ENCODE data around the gene GNG10. TPM values are rescaled to one million over a fixed set of nuclear protein-coding genes. Genes with fewer than 3 reads are reported as not detected.
"Not testable (repeated sequence)": the region's sequence is repeated elsewhere in the genome, so short reads cannot be mapped to it uniquely, and the experiment has no call there.

The GNG10 gene
- total RNA-seq (10 to 100 TPM; 12.3 to 93.7 (median 56.5) TPM), polyA plus RNA-seq (10 to 100 TPM; 34.3 to 76.7 (median 51.8) TPM)
- long read RNA-seq, donor 1, transcript GNG10-201 (3 exons, 1,491 nt), result major isoform, 6 of 6 reads
- long read RNA-seq, donor 1, partial matches to known transcripts, result 0 of 6 reads
- long read RNA-seq, donor 1, other reads (novel, unspliced or antisense), result 0 of 6 reads
- long read RNA-seq, donor 2, transcript GNG10-201 (3 exons, 1,491 nt), result major isoform, 11 of 19 reads
- long read RNA-seq, donor 2, partial matches to known transcripts, result 0 of 19 reads
- long read RNA-seq, donor 2, other reads (novel, unspliced or antisense), result 8 of 19 reads
- long read RNA-seq, donor 3, transcript GNG10-201 (3 exons, 1,491 nt), result major isoform, 12 of 46 reads
- long read RNA-seq, donor 3, partial matches to known transcripts, result 34 of 46 reads
- long read RNA-seq, donor 3, other reads (novel, unspliced or antisense), result 0 of 46 reads
- long read RNA-seq, donor 4, partial matches to known transcripts, result 0 of 2 reads
- long read RNA-seq, donor 4, other reads (novel, unspliced or antisense), result 0 of 2 reads
- long read RNA-seq, donor 5, transcript GNG10-201 (3 exons, 1,491 nt), result major isoform, 15 of 15 reads
- long read RNA-seq, donor 5, partial matches to known transcripts, result 0 of 15 reads
- long read RNA-seq, donor 5, other reads (novel, unspliced or antisense), result 0 of 15 reads
- long read RNA-seq, donor 6, transcript GNG10-201 (3 exons, 1,491 nt), result major isoform, 31 of 31 reads
- long read RNA-seq, donor 6, partial matches to known transcripts, result 0 of 31 reads
- long read RNA-seq, donor 6, other reads (novel, unspliced or antisense), result 0 of 31 reads
- long read RNA-seq, donor 7, transcript GNG10-201 (3 exons, 1,491 nt), result major isoform, 22 of 22 reads
- long read RNA-seq, donor 7, partial matches to known transcripts, result 0 of 22 reads
- long read RNA-seq, donor 7, other reads (novel, unspliced or antisense), result 0 of 22 reads
- long read RNA-seq, donor 8, transcript GNG10-201 (3 exons, 1,491 nt), result major isoform, 20 of 57 reads
- long read RNA-seq, donor 8, partial matches to known transcripts, result 37 of 57 reads
- long read RNA-seq, donor 8, other reads (novel, unspliced or antisense), result 0 of 57 reads
- long read RNA-seq, donor 9, transcript GNG10-201 (3 exons, 1,491 nt), result major isoform, 16 of 16 reads
- long read RNA-seq, donor 9, partial matches to known transcripts, result 0 of 16 reads
- long read RNA-seq, donor 9, other reads (novel, unspliced or antisense), result 0 of 16 reads
- long read RNA-seq, donor 10, partial matches to known transcripts, result 0 of 4 reads
- long read RNA-seq, donor 10, other reads (novel, unspliced or antisense), result 0 of 4 reads

GRCh38 chr9:111661150-111661801 is at the start of gene GNG10:
GNG10 (plus strand) TSS chr9:111661605; CDS start chr9:111661635, 30 bp downstream.
- Histone ChIP-seq H3K27ac (peak within 1 kb of the TSS; percentile 76 to 93 (median 82)), H3K4me3 (peak within 1 kb of the TSS; percentile 73 to 89 (median 83)), H3K9me3 (no peaks in the 10 kb centered on the region), H3K27me3 (no peaks in the 10 kb centered on the region), H3K4me1 (peaks cover 12 to 34% (median 18%) of the 10 kb centered on the region in 4 donors), H3K36me3 (peaks cover 0 to 4% (median 0%) of the 10 kb centered on the region in 4 donors)
- no peak for TF ChIP-seq POLR2A (IDR thresholded peaks at IDR 0.05)
- TF ChIP-seq POLR2AphosphoS5 (IDR thresholded peaks at IDR 0.05), result peak in 2 of 3 donors; percentile 6 to 18
- DNase-seq, result peak; percentile 62 to 88
- intact Hi-C loops (cut with DNase I; ENCODE audit: low total_unique reads), result no loop called here
- 0 to 1% (median 0%) methylated on average over 20 to 61 of the region's 61 CpGs for WGBS, 5 donors

- H3K4me3 ChIP-seq, result no peak overlapping the region
- H3K4me1 ChIP-seq, result peaks cover 0 to 18% (median 8%) of the 10 kb centered on the region in 4 donors
- H3K9me3 ChIP-seq, result no peaks in the 10 kb centered on the region
- H3K36me3 ChIP-seq, result no peaks in the 10 kb centered on the region
- 22 to 45% (median 26%) methylated on average over 4 of the region's 4 CpGs for WGBS, 5 donors
- TF ChIP-seq EP300 (IDR thresholded peaks at IDR 0.05) (no peak), POLR2AphosphoS5 (IDR thresholded peaks at IDR 0.05) (no peak), CTCF (IDR thresholded peaks at IDR 0.05) (no peak), POLR2A (IDR thresholded peaks at IDR 0.05) (no peak)
- intact Hi-C loops (cut with DNase I; ENCODE audit: low total_unique reads), result no loop called here
- DNase-seq, result peak in 1 of 2 donors; percentile 64
- H3K27me3 ChIP-seq, result peaks cover 0 to 7% (median 0%) of the 10 kb centered on the region in 3 donors
- peak overlapping the region in 1 of 5 donors; percentile 27 for H3K27ac ChIP-seq
Measured at GRCh38 chr9:111613436-111614040, 47.9 kb upstream of the GNG10 start.

GRCh38 chr9:111615928-111616327 is 45.5 kb upstream of the GNG10 start:
- no peak overlapping the region for H3K27ac ChIP-seq
- no peak for DNase-seq
- WGBS, 5 donors, result 53 to 70% (median 58%) methylated on average over 3 of the region's 3 CpGs
- no peaks in the 10 kb centered on the region for H3K9me3 ChIP-seq
- peaks cover 0 to 13% (median 8%) of the 10 kb centered on the region in 4 donors for H3K4me1 ChIP-seq
- peaks cover 0 to 7% (median 0%) of the 10 kb centered on the region in 3 donors for H3K27me3 ChIP-seq
- no peak for TF ChIP-seq POLR2A (IDR thresholded peaks at IDR 0.05)
- no peak for TF ChIP-seq POLR2AphosphoS5 (IDR thresholded peaks at IDR 0.05)
- no peak for TF ChIP-seq EP300 (IDR thresholded peaks at IDR 0.05)
- TF ChIP-seq CTCF (IDR thresholded peaks at IDR 0.05), result no peak
- H3K36me3 ChIP-seq, result no peaks in the 10 kb centered on the region
- intact Hi-C loops (cut with DNase I; ENCODE audit: low total_unique reads), result no loop called here
- H3K4me3 ChIP-seq, result no peak overlapping the region

GRCh38 chr9:111617349-111617748 is 44.1 kb upstream of the GNG10 start:
- DNase-seq; H3K27ac ChIP-seq; H3K9me3 ChIP-seq; H3K36me3 ChIP-seq; intact Hi-C loops (cut with DNase I; ENCODE audit: low total_unique reads); H3K27me3 ChIP-seq; H3K4me3 ChIP-seq: not testable (repeated sequence)
- 83 to 97% (median 94%) methylated on average over 10 to 28 of the region's 29 CpGs for WGBS, 5 donors
- H3K4me1 ChIP-seq, result peaks cover 0 to 15% (median 7%) of the 10 kb centered on the region in 4 donors
